GM19452 (cell line): ENCODE measurements around the gene SLC25A19.

Experiments
- ATAC-seq: cut with Tn5 transposase; IDR thresholded peaks from one replicate; pipeline ENCODE4 v1.9.1; 2021; ENCODE audit not compliant: unreplicated experiment

Gene SLC25A19

DNA sequence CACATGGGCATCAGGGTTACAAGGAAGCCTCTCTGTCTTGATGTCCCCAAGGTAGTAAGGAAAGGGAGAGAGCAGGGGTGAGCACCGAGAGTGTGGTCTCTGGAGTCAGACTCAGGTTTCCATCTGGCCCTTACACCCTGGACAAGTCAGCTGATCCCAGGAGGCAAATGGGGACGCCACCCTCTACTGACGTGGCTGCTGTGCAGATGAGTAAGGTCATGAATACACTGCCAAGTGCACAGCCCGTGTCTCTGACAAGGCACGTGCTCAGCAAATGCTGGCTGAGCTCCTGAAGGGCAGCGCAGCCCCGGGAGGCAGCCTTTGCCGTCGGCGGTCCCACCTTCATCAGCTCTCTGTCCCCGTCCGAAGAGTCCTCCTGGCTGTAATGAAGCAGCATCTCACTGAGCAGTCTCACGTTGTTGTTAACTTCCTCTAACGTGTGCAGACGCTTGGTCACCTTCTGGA lies 47.2 kb downstream of the SLC25A19 start:
- no peak for ATAC-seq

- ATAC-seq, result no peak
These were observed 47.7 kb downstream of the SLC25A19 start for GRCh38 chr17:75241502-75241901.

DNA sequence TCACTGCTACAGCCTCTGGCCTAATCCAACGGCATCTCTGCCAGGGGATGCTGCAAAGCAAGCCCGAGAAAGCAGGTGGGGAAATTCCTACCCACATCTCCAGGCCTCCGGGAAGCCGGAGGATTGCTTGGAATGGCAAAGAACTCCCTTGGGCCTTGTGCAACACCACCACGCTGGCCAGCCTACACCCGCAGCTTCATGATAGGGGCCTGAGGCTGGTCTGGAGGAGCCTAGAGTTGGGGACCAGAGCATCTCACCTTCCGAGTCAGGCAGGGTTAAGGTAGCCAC lies 48.1 kb downstream of the SLC25A19 start:
- ATAC-seq, result no peak

DNA sequence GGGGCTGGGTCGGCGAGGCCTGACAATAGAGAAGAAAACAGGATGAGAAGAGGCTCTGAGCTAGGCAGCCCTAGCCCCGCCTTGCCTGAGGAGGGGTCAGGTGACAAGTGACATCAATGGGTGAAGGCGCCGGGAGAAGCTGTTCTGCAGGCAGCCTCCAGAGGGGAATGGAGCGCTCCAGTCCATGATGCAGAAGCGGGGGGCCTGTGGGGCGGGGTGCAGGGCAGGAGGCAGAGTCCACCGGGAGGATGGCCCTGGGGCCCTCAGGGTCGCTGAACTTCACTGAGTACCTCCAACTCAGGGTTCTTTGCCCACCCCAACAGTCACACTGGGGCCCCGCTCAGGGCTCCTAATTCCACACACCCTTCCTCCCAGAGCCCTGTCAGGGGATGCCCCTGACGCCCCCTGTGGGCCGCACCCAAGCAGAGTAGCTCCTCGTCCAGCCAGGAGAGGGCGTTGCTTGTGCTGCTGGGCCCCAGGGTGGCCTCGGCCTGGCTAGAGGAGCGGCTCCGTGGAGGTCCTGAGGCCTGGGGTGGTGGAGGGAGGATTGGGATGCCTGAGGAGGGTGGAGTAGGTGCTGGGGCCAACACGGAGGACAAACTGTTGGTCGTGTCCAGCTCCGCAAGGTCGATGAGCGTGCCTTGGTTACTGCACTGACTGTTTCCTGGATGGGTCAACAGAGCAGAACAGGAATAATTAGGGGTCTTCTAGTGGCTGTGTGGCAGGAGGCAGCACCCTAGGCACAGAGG lies 48.7 kb downstream of the SLC25A19 start:
- no peak for ATAC-seq

- ATAC-seq, result no peak
These were observed 49.3 kb downstream of the SLC25A19 start for GRCh38 chr17:75239778-75240393.

DNA sequence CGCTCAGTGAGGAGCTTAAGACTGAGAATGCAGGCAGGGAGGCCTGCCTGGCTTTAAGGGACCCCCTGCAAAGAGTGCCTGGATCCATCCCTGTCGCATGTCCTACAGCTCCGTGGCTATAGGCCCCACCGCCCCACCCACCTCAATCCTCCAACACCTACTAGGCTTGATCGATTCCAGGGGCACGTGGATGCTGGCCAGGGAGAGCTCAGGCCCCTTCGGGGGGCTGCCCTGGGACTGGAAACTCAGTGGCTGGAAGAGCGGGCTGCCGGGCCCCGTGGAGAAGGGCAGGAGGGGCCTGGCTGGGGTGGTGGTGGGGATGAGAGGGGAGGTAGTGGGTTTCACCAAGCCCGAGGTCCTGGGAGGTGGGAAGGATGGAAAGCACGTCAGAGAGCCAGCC lies 50.0 kb downstream of the SLC25A19 start:
- no peak for ATAC-seq

DNA sequence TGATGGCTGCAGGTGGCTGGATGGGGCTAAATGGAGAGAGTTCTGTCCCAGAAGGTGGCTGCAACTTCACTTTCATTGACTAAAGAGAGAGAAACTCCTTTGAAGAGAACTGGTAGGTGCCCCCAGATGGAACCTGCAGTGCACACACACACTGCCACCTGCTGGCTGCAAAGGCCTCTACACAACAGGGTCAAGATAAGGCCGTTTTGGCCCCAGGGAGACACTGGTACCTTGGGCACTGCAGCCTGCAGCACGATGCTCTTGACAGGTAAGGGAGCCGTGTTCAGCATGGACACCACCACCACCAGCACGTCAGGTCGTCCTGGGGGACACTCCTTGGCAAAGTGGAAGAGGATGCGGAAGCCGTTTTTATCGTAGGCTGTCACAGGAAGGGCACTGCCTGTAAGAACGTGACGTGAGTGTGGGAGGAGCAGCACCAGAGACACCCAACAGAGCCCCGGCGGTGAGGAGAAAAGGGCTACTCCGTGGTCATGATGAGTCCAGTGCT lies 50.5 kb downstream of the SLC25A19 start:
- no peak for ATAC-seq

GRCh38 chr17:75238020-75238580 lies 51.1 kb downstream of the SLC25A19 start:
- ATAC-seq, result no peak

DNA sequence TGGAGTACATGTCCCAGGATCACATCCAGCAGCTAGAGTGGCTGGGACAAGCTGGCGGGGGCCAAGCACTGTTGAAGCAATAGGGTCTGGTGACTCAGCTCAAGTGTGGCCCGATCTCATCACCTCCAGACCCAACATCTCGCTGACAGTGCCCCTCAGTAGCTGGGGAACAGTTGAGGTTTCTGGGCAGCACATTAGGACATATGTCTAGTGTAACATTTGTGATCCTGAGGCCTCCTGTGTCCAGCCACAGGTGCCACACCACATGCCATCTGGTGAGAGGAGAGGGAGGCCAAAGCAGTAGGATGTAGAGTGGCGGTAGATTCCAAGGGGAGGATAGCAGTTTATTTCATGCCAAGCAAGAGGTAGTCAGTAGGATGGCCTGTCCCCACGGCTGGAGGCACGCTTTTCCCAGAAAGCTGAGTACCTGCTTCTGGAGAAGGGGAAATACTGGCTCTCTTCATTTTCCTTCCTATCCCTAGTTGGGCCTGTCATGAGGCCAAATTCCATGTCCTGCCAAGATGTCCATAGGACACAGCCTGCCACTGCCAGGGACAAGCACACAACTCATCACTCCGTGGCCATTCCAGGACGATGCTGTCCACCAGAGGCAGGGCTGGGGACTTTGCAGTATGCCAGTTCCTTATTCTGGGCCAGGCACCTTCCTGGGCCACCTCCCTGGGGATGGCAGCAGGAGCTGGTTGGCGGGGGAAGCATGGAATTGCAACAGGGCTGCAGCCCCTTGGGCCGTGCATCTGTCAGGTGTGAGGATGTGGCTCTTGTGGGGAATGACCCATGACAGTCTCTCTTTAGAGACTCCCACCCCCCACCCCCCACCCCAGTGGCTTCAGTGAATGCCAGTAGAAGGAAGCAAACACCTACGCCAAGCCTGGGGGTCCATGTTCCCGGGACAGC lies 51.9 kb downstream of the SLC25A19 start:
- ATAC-seq, result no peak

GRCh38 chr17:75232786-75233185 lies 56.4 kb downstream of the SLC25A19 start:
- ATAC-seq, result no peak

- ATAC-seq, result no peak
These were observed 57.3 kb downstream of the SLC25A19 start for GRCh38 chr17:75231741-75232464.

DNA sequence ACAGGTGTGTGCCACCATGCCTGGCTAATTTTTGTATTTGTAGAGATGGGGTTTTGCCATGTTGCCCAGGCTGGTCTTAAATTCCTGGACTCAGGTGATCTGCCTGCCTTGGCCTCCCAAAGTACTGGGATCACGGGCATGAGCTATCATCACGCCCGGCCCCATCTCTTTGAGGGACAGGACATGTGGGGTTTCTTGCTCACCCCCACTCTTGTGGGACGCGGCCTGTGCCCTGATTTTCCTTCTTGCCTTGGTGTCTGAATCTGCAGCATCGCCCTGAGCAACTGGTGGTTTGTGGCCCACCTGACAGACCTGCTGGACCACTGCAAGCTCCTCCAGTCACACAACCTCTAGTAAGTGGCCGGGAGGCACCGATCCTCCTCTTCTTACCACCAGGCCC lies 58.2 kb downstream of the SLC25A19 start:
- ATAC-seq, result no peak

DNA sequence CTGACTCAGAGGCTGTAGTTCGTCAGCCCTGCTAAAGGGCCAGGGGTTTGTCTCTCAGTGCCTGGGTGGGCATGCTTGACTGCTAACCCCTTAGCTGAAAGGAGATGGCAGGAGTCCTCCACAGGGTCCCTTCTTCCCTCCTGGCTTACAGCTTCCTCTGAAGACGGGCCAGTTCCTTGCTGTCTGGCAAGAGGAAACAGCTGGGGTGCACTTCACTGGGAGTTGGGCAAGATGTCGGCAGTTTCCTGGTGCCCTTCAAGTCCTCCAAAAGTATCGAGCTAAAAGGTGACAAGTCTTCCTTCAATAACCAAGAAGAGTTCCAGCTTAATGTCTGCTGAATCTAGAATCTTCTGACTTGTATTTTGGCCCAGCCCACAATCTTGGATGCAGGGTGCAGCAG lies 60.4 kb downstream of the SLC25A19 start:
- no peak for ATAC-seq

- no peak for ATAC-seq
These were observed 60.9 kb downstream of the SLC25A19 start for GRCh38 chr17:75228305-75228704.

- no peak for ATAC-seq
These were observed 61.5 kb downstream of the SLC25A19 start for GRCh38 chr17:75227729-75228128.

DNA sequence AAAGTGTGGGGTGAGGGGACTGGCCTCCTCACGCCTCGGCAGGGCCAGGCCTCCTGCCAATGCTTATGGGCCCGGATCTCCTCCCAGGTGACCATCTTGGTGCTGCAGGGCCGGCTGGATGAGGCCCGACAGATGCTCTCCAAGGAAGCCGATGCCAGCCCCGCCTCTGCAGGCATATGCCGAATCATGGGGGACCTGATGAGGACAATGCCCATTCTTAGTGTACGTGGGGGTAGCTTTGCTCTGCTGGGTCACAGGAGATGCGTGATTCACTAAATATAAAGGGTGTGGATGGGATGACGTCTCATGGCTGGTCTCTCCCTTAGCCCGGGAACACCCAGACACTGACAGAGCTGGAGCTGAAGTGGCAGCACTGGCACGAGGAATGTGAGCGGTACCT lies 64.2 kb downstream of the SLC25A19 start:
- no peak for ATAC-seq
